ENCODE data around the gene DSCAM. TPM values are rescaled to one million over a fixed set of nuclear protein-coding genes. Genes with fewer than 3 reads are reported as not detected.

The DSCAM gene
- total RNA-seq, 1 donor from 2014 or later = not detected

- no peak overlapping the region for H3K4me3 Mint-ChIP-seq (ENCODE audit: unreplicated experiment)
- no peak for DNase-seq (ENCODE audit: extremely low spot score, unreplicated experiment)
- TF ChIP-seq, protein P1, sequence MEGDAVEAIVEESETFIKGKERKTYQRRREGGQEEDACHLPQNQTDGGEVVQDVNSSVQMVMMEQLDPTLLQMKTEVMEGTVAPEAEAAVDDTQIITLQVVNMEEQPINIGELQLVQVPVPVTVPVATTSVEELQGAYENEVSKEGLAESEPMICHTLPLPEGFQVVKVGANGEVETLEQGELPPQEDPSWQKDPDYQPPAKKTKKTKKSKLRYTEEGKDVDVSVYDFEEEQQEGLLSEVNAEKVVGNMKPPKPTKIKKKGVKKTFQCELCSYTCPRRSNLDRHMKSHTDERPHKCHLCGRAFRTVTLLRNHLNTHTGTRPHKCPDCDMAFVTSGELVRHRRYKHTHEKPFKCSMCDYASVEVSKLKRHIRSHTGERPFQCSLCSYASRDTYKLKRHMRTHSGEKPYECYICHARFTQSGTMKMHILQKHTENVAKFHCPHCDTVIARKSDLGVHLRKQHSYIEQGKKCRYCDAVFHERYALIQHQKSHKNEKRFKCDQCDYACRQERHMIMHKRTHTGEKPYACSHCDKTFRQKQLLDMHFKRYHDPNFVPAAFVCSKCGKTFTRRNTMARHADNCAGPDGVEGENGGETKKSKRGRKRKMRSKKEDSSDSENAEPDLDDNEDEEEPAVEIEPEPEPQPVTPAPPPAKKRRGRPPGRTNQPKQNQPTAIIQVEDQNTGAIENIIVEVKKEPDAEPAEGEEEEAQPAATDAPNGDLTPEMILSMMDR (IDR thresholded peaks at IDR 0.05) = no peak
- H3K27me3 Mint-ChIP-seq (ENCODE audit: unreplicated experiment) = no peaks in the 10 kb centered on the region
- H3K36me3 Mint-ChIP-seq (ENCODE audit: unreplicated experiment) = no peaks in the 10 kb centered on the region
- H3K9me3 Mint-ChIP-seq (ENCODE audit: unreplicated experiment) = peaks cover 39% of the 10 kb centered on the region
- no peak overlapping the region for H3K27ac Mint-ChIP-seq (ENCODE audit: unreplicated experiment)
- no peaks in the 10 kb centered on the region for H3K4me1 Mint-ChIP-seq (ENCODE audit: unreplicated experiment)
These were observed 496.0 kb downstream of the DSCAM start for GRCh38 chr21:40351006-40351405.

DNA sequence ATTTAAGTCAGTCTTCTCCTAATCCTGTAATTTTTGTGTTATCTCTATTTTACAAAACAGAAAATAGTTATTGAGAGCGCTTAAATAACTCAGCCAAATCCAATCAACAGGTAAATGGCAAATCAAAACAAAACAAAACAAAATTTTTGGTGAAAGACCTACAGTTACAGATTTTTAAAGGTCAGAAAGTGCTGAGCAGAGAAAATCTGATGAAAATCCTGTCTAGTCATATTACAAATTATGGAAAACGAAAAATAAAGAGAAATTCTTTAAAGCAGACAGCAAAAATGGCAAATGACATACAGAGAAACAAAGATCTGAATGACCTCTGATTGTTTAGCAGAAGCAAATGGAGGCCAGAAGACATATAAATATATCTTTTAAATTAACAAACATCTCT, 497.4 kb downstream of the DSCAM start:
- H3K27me3 Mint-ChIP-seq (ENCODE audit: unreplicated experiment) = no peaks in the 10 kb centered on the region
- TF ChIP-seq, protein P1 (IDR thresholded peaks at IDR 0.05) = no peak
- H3K9me3 Mint-ChIP-seq (ENCODE audit: unreplicated experiment) = peaks cover 40% of the 10 kb centered on the region
- H3K36me3 Mint-ChIP-seq (ENCODE audit: unreplicated experiment) = no peaks in the 10 kb centered on the region
- H3K27ac Mint-ChIP-seq (ENCODE audit: unreplicated experiment) = no peak overlapping the region
- no peaks in the 10 kb centered on the region for H3K4me1 Mint-ChIP-seq (ENCODE audit: unreplicated experiment)
- DNase-seq (ENCODE audit: extremely low spot score, unreplicated experiment) = no peak
- H3K4me3 Mint-ChIP-seq (ENCODE audit: unreplicated experiment) = no peak overlapping the region

GRCh38 chr21:40345711-40346321, 501.1 kb downstream of the DSCAM start:
- Mint-ChIP-seq H3K4me3 (ENCODE audit: unreplicated experiment) (no peak overlapping the region), H3K9me3 (ENCODE audit: unreplicated experiment) (peaks cover 27% of the 10 kb centered on the region), H3K36me3 (ENCODE audit: unreplicated experiment) (no peaks in the 10 kb centered on the region), H3K4me1 (ENCODE audit: unreplicated experiment) (no peaks in the 10 kb centered on the region), H3K27ac (ENCODE audit: unreplicated experiment) (no peak overlapping the region), H3K27me3 (ENCODE audit: unreplicated experiment) (no peaks in the 10 kb centered on the region)
- TF ChIP-seq, protein P1 (IDR thresholded peaks at IDR 0.05) = no peak
- no peak for DNase-seq (ENCODE audit: extremely low spot score, unreplicated experiment)

GRCh38 chr21:40340357-40340756, 506.6 kb downstream of the DSCAM start:
- no peaks in the 10 kb centered on the region for H3K4me1 Mint-ChIP-seq (ENCODE audit: unreplicated experiment)
- TF ChIP-seq, protein P1 (IDR thresholded peaks at IDR 0.05) = no peak
- H3K36me3 Mint-ChIP-seq (ENCODE audit: unreplicated experiment) = no peaks in the 10 kb centered on the region
- no peaks in the 10 kb centered on the region for H3K27me3 Mint-ChIP-seq (ENCODE audit: unreplicated experiment)
- no peak for DNase-seq (ENCODE audit: extremely low spot score, unreplicated experiment)
- H3K27ac Mint-ChIP-seq (ENCODE audit: unreplicated experiment) = no peak overlapping the region
- peaks cover 20% of the 10 kb centered on the region for H3K9me3 Mint-ChIP-seq (ENCODE audit: unreplicated experiment)
- no peak overlapping the region for H3K4me3 Mint-ChIP-seq (ENCODE audit: unreplicated experiment)

- Mint-ChIP-seq H3K27ac (ENCODE audit: unreplicated experiment) (no peak overlapping the region), H3K9me3 (ENCODE audit: unreplicated experiment) (peaks cover 13% of the 10 kb centered on the region), H3K36me3 (ENCODE audit: unreplicated experiment) (no peaks in the 10 kb centered on the region), H3K4me1 (ENCODE audit: unreplicated experiment) (no peaks in the 10 kb centered on the region), H3K27me3 (ENCODE audit: unreplicated experiment) (no peaks in the 10 kb centered on the region), H3K4me3 (ENCODE audit: unreplicated experiment) (no peak overlapping the region)
- TF ChIP-seq, protein P1 (IDR thresholded peaks at IDR 0.05) = no peak
- no peak for DNase-seq (ENCODE audit: extremely low spot score, unreplicated experiment)
These were observed 507.9 kb downstream of the DSCAM start for GRCh38 chr21:40339050-40339449.

All from osteocyte (in vitro differentiated cells).